Left lung (tissue), 10 donors: ENCODE data around the gene PPP2R2C. TPM values are rescaled to one million over a fixed set of nuclear protein-coding genes. Genes with fewer than 3 reads are reported as not detected.

Source experiments
- ATAC-seq: fragments of 200-7000 bp; cut with Tn5 transposase; one replicate; pipeline ENCODE4 v1.9.1; 2020; ENCODE audit warnings: moderate library complexity
- DNase-seq, 4 donors: peaks; one replicate each; pipeline ENCODE4 v3.0.0-alpha.2; 2013 to 2020
- H3K27ac ChIP-seq, 2 donors: fragments of 200-600 bp; sonication (generic) in 1 of 2; one replicate each; pipeline versions ENCODE4 v1.5.0 to v1.8.0; 2020 to 2021
- H3K27me3 ChIP-seq, 2 donors: fragments of 200-600 bp; sonication (generic) in 1 of 2; one replicate each; pipeline versions ENCODE4 v1.5.0 to v1.8.0; 2020 to 2021
- H3K36me3 ChIP-seq, 2 donors: fragments of 200-600 bp; sonication (generic) in 1 of 2; one replicate each; pipeline versions ENCODE4 v1.5.0 to v1.8.0; 2020 to 2021
- H3K4me1 ChIP-seq, 2 donors: fragments of 200-600 bp; one replicate each; pipeline ENCODE4 v1.8.0; 2021
- H3K4me3 ChIP-seq, 2 donors: fragments of 200-600 bp; sonication (generic) in 1 of 2; one replicate each; pipeline versions ENCODE4 v1.5.0 to v1.8.0; 2020 to 2021; ENCODE audit warnings: mild to moderate bottlenecking in 1 of 2
- H3K9me3 ChIP-seq, 2 donors: fragments of 200-600 bp; sonication (generic) in 1 of 2; one replicate each; pipeline versions ENCODE4 v1.5.0 to v1.8.0; 2020 to 2021
- CTCF ChIP-seq, 2 donors: fragments of 200-600 bp; sonication (generic) in 1 of 2; IDR thresholded peaks; one replicate each; pipeline versions ENCODE4 v1.5.0 to v1.8.0; 2021; ENCODE audit warnings: antibody characterized with exemption in 2 of 2
- intact Hi-C, 2 donors: fragments of 100-400 bp; cut with DNase I; formaldehyde crosslinking; loops; one replicate each; pipeline versions ENCODE4 v1.11.2 to v1.14.2; 2022
- polyA plus RNA-seq, 6 donors: library from polyadenylated mRNA; unstranded; fragments of 120-200 nt; gene quantifications; one replicate each; pipeline ENCODE4 v1.2.1, GENCODE V29; 2013; ENCODE audit not compliant: insufficient read length in 6 of 6
- total RNA-seq, 2 donors: library from RNA; stranded (reverse); fragmentation: NEBNext Ultra II Directional; extraction: Animal tissue kit (Norgen Biotek cat#: 25700); gene quantifications; one replicate each; pipeline ENCODE4 v1.2.1, GENCODE V29; 2021
- donor health status: DM: no; HTN: yes; CAD: no.
- donor health status: DM: no; HTN: no; CAD: no.

Gene PPP2R2C
- total and polyA plus RNA-seq, 8 donors = 0.29 to 0.50 (median 0.43) TPM; not detected in 1

GRCh38 chr4:6297266-6297815 lies 175.1 kb downstream of the PPP2R2C start:
- H3K27ac ChIP-seq = no peak overlapping the region
- peaks cover 0 to 68% of the 10 kb centered on the region in 2 donors for H3K36me3 ChIP-seq
- no peaks in the 10 kb centered on the region for H3K9me3 ChIP-seq
- H3K4me3 ChIP-seq = no peak overlapping the region
- no peaks in the 10 kb centered on the region for H3K4me1 ChIP-seq
- ATAC-seq (no peak), DNase-seq (peak in 1 of 4 donors; percentile 31)
- intact Hi-C loops = no loop called here
- TF ChIP-seq CTCF (IDR thresholded peaks at IDR 0.05) = no peak
- no peaks in the 10 kb centered on the region for H3K27me3 ChIP-seq

- Histone ChIP-seq H3K9me3 (no peaks in the 10 kb centered on the region), H3K27me3 (no peaks in the 10 kb centered on the region), H3K4me1 (no peaks in the 10 kb centered on the region), H3K4me3 (no peak overlapping the region), H3K27ac (no peak overlapping the region), H3K36me3 (peaks cover 0 to 63% of the 10 kb centered on the region in 2 donors)
- no peak for ATAC-seq
- TF ChIP-seq CTCF (IDR thresholded peaks at IDR 0.05) = no peak
- intact Hi-C loops = no loop called here
- DNase-seq = peak in 1 of 4 donors; percentile 62
Observed at GRCh38 chr4:6296026-6296425, 176.4 kb downstream of the PPP2R2C start.

GRCh38 chr4:6295495-6295894 lies 176.9 kb downstream of the PPP2R2C start:
- no peak for TF ChIP-seq CTCF (IDR thresholded peaks at IDR 0.05)
- intact Hi-C loops = no loop called here
- peaks cover 0 to 63% of the 10 kb centered on the region in 2 donors for H3K36me3 ChIP-seq

GRCh38 chr4:6294705-6295421 lies 177.6 kb downstream of the PPP2R2C start:
- no peak overlapping the region for H3K4me3 ChIP-seq
- no peak for ATAC-seq

More at GRCh38 chr4:6295495-6295894, 176.9 kb downstream of the PPP2R2C start:
- H3K27ac ChIP-seq = no peak overlapping the region
- DNase-seq = peak in 1 of 4 donors; percentile 53
- no peaks in the 10 kb centered on the region for H3K27me3 ChIP-seq
- H3K4me3 ChIP-seq = no peak overlapping the region
- ATAC-seq = no peak
- no peaks in the 10 kb centered on the region for H3K4me1 ChIP-seq
- no peaks in the 10 kb centered on the region for H3K9me3 ChIP-seq

More at GRCh38 chr4:6294705-6295421, 177.6 kb downstream of the PPP2R2C start:
- Histone ChIP-seq H3K27ac (no peak overlapping the region), H3K9me3 (no peaks in the 10 kb centered on the region), H3K36me3 (peaks cover 0 to 62% of the 10 kb centered on the region in 2 donors), H3K27me3 (no peaks in the 10 kb centered on the region), H3K4me1 (no peaks in the 10 kb centered on the region)
- TF ChIP-seq CTCF (IDR thresholded peaks at IDR 0.05) = no peak
- intact Hi-C loops = no loop called here
- peak in 1 of 4 donors; percentile 66 for DNase-seq
